HG02798 (cell line): ENCODE measurements around the gene RASSF3.

ENCODE experiments used
- ATAC-seq: cut with Tn5 transposase; IDR thresholded peaks from one replicate; pipeline ENCODE4 v1.9.1; 2021; ENCODE audit warnings: mild to moderate bottlenecking; ENCODE audit not compliant: unreplicated experiment, poor library complexity

The RASSF3 gene

DNA sequence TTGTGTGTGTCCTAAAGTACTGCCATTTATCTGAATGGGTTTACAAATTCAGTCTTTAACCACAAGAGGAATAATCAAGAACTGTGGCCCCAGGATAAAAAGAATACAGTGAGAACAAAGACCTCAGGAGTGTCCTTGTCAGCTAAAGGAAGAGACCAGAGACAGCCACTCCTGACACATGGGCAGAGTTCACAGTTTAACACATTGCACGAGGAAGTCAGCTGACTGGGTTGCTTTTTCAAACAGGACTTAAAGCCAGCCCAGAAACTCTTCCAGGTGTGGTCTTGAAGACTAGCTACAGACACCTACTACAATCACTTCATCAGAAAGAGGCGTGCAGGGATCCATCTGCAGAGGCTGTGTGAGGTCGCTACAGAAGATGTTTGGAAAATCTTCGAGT is 106.1 kb downstream of the RASSF3 start:
- ATAC-seq: no peak

DNA sequence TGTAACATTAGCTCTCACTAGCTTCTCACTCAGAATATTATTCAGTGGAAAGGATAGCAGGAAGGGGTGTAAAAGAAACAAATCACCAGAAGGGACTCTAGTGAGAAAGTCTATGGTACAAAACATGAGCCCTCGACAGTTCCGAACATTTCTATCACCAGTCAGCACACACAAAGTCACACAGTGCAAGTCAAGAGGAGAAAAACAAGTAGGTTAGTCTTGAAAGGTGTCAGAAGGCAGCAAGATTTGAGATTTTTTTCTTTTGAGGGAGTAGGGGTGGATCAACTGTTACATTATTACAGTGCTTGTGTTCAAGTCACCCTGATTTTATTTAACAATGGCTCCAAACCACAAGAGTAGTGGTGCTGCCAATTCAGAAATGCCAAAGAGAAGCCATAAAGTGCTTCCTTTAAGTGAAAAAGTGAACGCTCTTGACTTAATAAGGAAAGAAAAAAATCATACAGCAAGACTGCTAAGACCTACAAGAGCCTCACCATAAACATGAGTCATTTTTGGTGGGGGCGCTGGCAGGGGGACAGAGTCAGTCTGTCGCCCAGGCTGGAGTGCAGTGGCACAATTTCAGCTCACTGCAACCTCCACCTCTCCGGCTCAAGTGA is 106.7 kb downstream of the RASSF3 start:
- ATAC-seq: no peak

DNA sequence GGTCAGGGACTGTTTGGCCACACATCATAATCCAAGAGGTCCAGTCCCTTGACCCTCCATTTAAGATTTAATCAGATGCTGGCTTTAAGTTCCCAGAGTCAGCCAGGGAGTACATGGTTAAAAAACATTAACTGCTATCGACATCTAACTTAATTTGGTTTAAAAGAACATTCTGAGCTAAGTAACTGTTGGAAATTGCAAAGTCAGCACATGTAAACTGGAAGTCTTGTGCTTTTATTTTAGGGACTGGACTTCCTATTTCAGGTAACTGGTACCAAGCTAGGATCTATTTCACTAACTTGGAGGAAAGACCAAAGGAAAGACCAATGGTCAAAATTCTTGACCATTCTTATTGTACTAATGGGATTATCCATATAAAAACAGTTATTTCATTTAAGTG is 108.4 kb downstream of the RASSF3 start:
- no peak for ATAC-seq

- ATAC-seq: no peak
These were observed 110.6 kb downstream of the RASSF3 start for GRCh38 chr12:64720884-64721283.

DNA sequence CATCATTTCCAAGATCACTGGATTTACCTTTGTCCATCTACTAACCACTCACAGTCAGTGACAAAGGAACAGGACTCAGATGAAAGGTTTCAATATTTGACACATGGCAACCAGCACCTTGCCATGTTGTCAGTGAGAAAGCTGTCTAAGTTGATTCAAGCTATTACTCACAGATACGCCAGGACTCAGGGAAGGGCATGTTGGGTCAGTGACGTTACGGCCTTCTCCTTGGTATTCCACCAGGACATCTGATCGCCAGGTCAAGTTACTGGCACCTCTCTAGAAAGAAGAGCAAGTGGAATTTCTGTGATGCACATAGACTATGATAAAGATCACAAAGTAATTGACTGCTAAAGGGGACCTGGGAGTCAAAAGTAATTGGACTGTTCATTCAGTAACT is 112.5 kb downstream of the RASSF3 start:
- ATAC-seq: no peak

DNA sequence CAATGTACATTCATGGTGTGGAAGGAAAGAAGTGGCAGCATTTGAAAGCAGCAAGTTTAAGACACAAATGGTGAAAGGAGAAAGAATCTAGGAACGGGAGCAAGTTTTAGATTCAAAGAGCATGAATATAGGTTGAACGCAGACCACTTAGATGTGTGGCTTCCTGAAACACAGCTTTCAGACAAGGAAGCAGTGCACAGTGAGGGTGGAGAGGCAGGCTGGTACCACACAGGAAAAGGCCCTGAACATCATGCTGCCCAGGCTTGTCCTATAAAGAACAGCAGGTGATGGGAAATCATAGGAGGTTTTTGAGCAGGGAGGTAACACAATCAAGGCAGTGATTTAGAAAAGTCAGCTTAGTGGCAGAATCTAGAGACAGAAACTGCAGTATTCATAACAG is 113.3 kb downstream of the RASSF3 start:
- ATAC-seq: no peak

DNA sequence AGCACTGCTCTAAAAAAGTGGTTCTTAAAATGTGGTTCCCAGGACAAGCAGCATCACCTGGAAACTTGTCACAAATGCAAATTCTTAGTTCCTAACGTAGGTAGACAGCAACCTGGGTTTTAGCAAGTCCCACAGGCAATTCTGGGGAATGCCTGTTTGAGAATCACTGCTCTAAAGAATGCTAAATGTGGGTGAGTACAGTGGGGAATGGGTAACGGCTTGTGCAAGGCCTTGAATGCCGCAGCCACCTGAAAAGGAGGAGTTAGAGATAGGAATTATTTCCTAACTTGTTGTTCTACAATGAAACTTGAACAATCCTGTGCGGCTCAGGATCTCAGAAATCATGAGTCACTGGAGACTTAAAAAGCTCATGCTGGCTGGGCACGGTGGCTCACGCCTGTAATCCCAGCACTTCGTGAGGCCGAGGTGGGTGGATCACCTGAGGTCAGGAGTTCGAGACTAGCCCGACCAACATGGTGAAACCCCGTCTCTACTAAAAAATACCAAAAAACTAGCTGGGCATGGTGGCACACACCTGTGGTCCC is 114.0 kb downstream of the RASSF3 start:
- no peak for ATAC-seq

DNA sequence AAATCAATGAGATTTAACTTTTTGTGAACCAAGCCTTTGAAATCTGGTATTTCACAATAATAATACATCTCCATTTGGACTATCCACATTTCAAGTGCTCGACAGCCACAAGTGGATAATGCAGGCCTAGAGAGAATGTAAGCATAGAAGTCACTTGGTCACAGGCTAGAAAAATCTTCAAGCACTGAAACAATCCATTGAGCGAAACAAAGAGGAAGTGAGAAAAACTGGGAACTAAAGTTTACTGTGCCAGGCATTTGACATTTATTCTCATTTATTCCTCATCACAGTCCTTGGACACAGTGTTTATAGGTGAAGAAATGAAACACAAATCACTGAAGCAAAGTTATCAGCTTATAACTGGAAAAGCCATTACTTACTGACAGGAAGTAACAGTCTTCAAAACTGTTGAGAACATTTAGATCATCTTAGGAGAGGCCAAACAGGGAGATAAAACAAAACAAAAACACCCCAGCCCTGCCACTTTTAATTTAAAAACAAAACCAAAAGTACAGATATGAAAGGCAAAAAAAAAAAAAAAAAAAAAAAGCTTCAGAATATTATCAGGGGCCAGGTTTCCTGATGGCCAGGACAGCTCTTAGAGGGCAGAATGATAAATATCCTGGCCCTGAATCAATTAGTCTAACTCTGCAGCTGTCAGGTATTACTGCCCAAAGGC is 119.8 kb downstream of the RASSF3 start:
- ATAC-seq: peak; percentile 58

GRCh38 chr12:64730588-64730969 is 120.3 kb downstream of the RASSF3 start:
- peak; percentile 19 for ATAC-seq

DNA sequence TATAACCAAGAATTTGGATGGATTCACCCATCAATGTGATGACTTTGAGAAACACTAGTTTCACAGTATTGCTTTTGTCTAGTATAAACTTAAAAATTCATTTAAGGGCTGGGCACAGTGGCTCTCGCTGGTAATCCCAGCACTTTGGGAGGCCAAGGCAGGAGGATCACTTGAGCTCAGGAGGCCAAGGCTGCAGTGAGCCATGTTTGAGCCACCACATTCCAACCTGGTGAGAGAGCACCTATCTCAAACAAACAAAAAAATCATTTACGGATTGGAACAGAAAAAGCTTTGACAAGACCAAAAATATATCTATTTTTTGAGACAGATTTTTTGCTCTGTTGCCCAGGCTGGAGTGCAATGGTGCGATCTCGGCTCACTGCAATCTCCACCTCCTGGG is 121.4 kb downstream of the RASSF3 start:
- ATAC-seq: no peak

- no peak for ATAC-seq
These were observed 123.6 kb downstream of the RASSF3 start for GRCh38 chr12:64733857-64734256.

DNA sequence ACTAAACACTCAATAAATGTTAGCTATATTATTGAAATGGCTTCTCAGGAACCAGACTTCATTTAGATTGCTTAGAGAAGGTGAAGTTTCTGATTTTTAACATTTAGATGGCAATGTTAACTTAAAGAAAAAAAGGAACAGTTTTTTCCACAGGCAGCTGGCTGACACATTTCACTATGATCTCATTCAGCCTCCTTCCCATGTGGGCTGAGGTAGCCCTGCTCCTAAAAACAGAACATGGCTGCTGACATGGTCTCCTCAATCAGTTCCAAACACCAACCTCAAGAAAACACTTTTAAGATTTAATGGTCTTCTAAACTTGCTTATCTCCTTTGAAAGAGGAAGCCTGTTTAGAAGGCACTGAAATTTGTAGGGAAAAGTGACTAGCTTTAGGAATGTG is 125.1 kb downstream of the RASSF3 start:
- ATAC-seq: no peak

- no peak for ATAC-seq
These were observed 126.5 kb downstream of the RASSF3 start for GRCh38 chr12:64736771-64737170.

DNA sequence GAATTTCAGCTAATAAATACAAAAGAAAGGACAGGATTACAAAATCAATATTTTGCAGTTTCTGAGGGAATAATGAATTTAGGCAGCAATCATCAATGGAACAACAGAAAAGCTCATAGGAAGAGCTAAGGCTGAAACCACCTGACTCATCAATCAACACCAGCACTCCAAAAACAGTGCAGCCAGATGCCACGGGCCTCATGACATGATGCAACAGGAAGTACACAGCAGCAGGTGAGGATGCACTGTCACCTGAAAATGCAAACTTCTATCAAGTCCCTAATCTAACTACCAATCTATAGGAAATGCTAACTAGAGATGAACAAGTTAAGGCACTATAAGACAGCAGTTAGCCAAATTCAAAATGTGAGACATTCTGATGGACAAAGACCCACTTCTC is 127.2 kb downstream of the RASSF3 start:
- ATAC-seq: no peak

DNA sequence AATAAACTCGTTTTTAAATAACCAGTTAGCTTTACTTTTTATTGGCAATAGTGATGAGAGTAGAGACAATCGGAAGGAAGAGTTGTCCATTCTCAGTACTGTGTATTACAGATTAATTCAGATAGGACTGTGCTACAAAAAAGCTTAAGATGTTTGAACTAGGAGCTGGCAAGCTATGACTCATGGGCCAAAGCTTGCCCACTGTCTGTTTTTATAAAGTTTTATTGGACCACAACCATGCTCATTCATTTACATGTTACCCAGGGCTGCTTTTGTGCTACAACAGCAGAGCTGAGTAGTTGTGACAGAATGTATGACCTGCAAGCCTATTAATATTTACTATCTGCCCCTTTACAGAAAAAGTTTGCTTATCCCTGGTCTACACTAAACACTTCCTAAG is 129.5 kb downstream of the RASSF3 start:
- ATAC-seq: no peak

GRCh38 chr12:64740646-64741045 is 130.4 kb downstream of the RASSF3 start:
- no peak for ATAC-seq

- ATAC-seq: no peak
These were observed 132.1 kb downstream of the RASSF3 start for GRCh38 chr12:64742416-64742815.

DNA sequence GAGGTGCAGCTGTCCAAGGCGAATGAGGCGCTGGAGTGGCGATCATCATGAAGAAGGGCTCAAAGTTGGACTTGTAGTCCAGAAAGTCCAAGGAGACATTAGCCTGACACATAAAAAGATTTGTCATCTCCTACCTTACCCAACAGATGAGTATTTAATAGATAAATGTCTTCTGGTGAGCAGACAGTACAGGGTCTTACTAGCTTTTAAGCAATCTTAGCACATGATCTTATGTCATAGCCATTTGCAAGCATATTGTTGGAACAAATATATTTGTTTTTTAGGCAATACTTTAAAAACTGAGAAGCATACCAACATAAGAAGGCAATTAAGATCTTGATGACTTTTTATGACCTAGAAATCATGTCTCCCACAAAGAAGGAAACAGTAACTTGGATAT is 132.9 kb downstream of the RASSF3 start:
- ATAC-seq: no peak

GRCh38 chr12:64744422-64745258 is 134.3 kb downstream of the RASSF3 start:
- no peak for ATAC-seq

- no peak for ATAC-seq
These were observed 135.0 kb downstream of the RASSF3 start for GRCh38 chr12:64745259-64745807.

GRCh38 chr12:64745980-64746379 is 135.7 kb downstream of the RASSF3 start:
- no peak for ATAC-seq
